Dedifferentiated amniotic fluid mesenchymal stem cell (primary cell): ENCODE data around the gene LRRC27.

ENCODE experiments used
- DNase-seq: peaks from one replicate; pipeline ENCODE4 v3.0.0-alpha.2; 2016; ENCODE audit errors: extremely low spot score

LRRC27 gene

DNA sequence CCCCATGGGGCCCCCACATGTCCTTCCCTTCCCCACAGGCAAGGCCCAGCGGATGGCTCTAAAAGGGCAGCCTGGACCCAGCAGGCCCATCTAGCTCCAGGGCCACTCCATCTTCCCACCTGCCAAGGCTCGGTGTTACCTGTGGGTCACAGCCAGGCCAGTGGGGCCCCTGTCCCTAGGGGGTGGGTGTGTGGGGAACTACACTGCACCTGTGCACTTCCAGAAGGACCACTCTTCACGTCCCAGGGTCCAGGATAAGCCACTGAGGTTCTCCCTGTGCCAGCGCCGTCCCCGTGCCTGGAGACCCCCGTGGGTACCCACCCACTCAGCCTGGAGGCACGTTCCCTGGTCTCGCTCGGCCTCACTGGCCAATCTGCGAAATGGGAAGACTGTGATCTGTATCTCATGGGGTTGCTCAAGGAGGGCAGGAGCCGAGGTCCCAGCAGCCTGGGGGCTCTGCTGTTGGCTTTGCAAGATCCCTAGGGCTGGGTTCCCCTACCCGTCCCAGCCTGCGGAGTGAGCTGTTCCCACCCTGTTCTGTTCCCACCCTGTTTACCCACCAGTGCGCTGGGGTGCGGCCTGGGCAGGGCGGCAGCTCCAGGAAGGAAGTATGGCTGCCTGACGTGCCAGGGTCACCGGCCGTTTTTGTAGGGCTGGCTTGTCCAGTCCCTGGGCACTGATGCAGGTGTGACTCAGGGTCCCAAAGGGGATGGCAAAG lies 69.6 kb downstream of the LRRC27 start:
- DNase-seq: no peak

DNA sequence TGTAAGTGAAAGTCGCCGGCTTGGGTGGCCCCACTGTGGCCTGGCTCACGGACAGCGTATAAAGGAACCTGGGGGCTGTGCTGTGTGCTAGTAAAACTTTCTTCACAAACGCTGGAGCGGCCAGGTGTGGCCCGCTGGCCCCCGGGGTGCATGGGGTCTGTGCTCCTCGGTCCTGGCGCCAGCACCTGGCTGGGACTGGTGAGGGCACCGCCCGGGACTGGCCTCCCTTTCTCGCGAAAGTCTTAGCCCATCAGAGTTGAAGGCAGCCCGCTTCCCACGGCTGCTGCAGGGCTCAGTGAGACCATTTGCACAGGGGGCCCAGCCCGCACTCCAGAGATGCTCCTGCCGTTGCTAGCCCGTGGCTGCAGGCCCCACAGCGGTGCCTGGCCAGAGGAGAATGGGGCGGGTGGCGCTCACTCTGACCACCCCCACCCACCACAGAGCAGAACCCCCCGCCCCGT lies 70.8 kb downstream of the LRRC27 start:
- no peak for DNase-seq

DNA sequence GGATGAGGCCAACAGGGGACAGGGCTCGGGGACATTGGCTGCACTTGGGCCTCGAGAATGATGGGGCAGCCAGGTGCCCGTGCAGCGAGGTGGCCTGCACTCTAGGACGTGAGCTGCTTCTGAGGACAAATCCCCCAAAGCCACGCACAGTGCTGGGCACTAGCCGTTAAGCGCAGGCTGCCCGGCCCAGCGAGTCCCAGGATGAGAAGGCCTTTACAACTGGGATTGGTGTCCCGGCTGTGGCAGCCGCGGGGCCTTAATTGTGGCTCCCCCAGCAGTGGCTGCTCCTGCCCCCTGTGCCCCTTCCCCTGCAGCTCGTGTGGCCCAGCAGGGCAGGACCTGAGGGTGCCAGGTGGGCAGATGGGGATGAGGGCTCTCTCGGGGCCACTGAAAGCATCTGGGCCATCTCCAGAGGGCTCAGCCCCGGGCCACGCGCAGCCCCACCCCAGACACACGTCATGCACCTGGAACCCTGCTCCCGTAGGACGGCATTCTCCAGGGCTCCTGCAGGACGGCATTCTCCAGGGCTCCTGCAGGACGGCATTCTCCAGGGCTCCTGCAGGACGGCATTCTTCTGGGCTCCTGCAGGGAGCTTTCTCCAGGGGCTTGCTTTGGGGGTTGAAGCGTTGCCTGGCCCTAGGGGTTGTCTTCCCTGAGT lies 71.6 kb downstream of the LRRC27 start:
- DNase-seq: no peak

DNA sequence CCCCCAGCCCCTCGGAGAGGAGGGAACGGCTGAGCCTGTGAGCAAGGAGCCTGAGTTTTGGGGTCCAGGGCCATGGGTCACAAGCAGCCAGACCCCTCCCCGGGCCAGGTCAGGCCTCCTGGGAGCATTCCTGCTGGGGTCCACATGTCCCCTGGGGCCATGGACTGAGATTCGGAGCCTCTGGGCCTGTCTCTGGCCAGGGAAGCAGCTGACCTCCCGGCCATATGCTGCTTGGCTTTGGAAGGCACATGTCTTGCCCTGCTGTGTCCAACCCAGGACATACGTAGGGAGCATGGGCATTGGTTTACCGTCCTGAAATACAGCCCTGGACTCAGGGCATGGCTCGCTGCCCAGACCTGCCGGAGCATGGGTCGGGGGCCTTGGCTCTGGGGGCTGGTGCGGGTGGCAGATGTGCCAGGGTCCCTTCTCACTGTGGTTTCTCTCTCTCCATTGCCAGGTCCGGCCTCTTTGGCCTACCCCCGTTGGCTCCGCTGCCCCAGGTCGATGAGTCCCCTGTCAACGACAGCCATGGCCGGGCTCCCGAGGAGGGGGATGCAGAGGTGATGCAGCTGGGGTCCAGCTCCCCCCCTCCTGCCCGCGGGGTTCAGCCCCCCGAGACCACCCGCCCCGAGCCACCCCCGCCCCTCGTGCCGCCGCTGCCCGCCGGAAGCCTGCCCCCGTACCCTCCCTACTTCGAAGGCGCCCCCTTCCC lies 72.3 kb downstream of the LRRC27 start:
- DNase-seq: no peak

DNA sequence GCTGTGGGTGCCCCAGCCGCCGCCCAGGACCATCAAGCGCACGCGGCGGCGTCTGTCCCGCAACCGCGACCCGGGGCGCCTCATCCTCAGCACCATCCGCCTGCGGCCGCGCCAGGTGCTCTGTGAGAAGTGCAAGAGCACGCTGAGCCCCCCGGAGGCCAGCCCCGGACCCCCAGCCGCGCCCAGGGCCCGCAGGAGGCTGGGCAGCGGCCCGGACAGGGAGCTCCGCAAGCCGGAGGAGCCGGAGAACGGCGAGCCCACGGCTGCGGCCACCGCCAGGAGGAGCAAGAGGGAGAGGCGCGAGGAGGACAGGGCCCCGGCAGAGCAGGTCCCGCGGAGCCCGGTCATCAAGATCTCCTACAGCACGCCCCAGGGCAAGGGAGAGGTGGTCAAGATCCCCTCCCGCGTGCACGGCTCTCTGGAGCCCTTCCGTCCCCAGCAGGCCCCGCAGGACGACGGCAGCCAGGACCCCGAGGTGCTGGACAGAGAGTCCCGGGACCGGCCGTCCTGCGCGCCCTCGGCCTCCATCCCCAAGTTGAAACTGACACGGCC lies 73.0 kb downstream of the LRRC27 start:
- no peak for DNase-seq

DNA sequence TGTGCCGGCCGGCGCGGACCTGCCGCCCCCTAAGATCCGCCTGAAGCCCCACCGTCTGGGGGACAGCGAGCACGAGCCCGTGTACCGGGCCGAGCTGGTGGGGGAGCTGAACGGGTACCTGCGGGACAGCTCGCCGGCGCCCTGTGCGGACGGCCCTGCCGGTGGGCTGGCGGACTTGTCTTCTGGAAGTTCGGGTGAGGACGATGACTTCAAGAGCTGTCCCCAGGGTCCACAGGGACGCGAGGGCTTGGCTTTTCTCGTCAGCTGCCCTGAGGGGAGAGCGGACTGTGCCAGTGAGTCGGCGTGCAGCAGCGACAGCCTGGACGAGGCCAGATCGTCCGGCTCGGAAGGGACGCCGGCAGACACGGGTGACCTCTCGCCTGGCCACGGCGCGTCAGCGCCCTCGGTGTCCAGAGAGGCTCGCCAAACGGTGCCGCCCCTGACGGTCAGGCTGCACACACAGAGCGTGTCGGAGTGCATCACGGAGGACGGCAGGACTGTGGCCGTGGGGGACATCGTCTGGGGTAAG lies 73.5 kb downstream of the LRRC27 start:
- no peak for DNase-seq

DNA sequence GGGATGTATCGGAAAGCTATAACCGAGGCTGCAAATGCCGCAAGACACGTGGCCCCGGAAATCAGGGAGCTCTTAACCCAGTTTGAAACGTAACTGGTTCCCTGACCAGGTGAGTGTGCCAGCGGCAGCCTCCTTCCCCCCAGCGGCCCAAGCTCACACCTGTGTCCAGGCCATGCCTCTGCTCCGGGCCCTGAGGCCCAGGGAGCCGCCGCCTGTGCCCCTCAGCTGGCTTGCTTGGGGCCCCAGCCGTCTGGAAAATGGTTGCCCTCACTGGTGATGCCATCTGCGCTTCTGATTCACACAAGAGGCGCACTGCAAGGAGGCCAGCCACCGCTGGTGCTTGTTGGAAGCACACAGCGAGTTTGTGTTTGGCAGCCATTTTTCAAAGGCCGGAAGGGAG lies 74.2 kb downstream of the LRRC27 start:
- no peak for DNase-seq

DNA sequence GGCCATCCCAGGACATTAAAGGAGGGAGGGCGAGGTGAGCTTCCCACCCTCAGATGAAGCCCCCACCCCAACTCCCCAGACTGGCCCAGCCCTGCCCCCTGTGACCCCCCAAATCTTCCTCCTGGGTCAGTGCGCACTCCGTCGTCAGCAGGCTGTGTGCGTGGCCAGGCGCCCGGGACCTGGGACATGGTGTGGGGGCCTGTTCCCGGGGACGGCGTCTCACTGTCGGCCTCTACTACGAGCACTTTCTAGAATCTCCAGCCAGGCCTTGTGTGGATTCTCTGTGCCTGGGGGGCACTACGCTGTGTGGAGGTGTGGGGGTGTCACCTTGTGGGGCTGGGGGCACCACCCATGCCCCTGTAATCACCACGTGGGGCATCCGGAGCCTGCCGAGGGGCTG lies 74.8 kb downstream of the LRRC27 start:
- DNase-seq: no peak

DNA sequence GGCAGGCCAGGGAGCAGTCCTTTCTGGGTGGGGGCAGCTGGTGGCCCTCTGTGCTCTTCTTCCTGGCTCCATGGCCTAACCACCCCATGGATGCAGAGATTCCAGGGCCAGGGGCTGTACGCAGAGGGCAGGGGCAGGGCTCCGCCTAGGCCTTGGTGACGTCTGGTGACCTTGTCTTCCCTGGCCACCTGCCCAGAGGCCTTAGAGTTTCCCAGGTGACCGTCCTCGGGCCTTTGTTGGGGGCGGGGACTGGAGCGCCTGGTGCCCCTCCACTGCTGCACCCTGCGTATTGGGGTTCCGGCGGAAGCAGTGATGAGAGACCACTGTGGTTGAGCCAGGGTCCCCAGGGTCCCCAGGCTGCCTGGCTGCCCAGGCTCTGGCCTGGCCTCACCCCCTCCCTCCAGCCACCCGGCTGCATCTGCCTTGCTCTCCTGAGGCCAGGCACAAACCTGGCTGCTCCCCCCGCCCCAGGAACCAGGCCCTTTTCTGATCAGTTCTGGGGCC lies 75.3 kb downstream of the LRRC27 start:
- no peak for DNase-seq

DNA sequence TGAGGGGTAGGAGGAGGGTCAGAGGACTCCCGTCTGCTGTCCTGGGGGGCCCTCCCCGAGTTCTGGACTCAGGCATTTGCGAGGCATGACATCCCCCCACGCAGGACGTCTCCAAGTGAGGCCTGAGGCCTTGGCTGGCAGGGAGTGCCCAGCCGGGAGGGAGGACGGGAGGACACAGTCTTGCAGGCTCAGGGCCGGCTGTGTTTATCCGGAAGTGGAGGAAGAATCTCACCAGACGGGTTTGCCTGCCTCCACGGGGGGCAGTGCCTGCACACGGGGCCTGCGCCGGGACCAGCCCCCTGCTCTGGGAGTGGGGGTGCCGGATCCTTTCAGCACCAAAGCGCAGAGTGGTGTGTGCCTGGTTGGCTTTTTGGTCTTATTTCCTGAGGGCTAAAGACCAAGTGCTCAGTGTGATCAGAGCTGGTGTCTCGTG lies 75.9 kb downstream of the LRRC27 start:
- DNase-seq: peak; percentile 32

DNA sequence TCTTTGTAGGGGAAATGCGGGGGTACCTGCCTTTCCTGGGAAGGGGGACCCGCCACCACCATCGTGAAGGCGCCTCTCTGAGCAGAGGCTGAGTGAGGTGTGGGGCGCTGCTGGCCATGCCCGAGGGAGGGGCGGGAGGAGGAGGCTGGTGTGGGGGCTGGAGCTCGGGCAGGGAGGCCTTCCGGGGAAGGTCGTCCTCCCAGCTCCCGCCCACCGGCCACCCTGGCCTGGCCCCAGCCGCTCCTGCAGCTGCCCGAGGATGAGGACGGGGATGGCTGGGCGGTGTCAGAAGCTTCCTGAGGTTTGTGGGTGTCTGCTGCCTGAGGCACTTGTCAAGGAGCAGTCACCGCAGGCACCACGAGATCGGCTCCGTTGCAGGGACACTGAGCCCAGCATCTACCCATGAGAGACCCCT lies 76.4 kb downstream of the LRRC27 start:
- no peak for DNase-seq

DNA sequence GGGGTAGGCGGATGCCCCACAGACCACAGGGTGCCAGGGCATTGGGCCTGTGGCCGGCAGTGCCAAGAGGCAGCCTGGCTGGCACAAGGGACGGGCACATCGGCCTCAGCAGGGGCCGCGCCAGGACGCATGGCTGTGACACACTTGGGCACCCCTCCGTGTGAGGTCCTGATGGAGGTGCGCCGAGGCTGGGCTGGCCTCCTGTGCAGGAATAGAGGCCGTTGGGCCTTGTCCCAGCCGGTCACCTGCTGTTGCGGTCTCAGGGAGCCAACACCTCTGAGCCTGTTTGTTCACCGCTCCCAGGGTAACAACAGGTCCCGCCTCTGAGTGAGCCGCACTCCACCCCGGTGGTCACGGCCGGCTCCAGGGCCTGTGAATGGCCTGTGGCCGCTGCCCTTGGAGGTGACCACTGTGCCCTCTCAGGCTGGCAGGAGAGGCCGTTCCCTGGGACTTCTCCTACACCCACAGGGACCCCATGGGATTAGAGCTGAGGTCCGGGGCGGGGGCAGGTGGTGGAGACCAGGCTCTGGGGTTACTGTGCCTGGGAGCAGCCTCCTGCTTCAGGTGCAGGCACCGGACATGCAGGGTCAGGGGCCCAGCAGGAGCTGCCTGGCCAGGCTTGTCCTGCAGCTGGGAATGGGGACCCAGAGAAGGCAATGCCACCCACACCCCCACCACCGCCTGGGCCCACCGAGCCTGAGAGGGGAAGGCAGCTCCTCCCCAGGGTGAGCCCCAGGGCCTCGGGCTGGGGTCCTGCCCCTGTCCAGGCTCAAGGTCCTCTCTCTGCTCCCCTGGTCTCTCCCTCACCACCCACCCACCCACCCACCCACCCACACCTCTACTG lies 77.1 kb downstream of the LRRC27 start:
- no peak for DNase-seq

DNA sequence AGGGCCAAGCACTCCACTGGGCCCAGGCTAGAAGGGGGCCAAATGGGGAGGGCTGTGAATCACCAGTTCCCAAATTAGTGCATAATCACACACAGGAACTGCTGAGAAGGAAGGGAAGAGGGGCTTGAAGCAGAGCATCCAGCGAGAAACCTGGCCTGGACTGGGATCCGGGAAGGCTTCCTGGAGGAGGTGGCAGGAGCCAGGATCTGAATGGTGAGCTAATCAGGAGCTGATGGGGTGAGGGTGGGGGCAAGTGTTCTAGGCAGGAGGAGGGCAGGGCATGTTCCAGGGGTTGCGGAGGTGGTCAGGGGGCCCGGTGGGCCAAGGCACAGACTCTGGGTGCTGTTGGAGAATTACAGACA lies 77.7 kb downstream of the LRRC27 start:
- DNase-seq: no peak

DNA sequence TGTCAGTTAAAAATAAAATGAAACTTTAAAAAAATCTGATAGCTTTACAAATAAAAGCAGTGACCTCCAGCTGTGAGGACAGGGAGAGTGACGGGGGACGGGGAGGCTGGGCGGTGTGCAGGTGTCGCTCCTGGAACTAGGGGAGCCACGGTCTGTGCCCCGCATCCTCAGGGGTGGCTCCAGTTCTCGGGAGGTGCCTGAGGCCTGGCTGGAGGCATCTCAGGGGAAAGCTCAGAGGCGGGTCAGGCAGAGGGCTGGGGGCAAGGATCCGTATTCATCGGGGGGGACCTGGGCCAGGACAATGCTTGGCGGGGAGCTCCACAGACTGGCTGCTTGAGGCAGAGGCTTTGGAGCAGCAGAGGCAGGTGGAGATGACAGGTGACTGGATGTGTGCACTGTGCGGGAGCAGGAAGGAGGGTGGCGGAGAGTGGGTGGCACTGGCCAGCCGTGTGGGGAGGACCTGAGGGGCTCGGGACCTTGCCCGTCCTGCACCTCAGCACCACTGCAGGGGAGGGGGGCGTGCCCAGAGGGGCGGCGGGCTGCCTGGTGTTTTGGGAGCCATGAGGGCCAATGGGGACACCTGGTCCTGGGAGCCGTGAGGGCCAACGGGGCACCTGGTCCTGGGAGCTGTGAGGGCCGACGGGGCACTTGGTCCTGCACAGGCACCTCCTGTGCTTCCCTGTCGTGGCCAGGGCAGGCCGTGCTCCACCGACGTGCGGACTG lies 78.2 kb downstream of the LRRC27 start:
- DNase-seq: no peak

DNA sequence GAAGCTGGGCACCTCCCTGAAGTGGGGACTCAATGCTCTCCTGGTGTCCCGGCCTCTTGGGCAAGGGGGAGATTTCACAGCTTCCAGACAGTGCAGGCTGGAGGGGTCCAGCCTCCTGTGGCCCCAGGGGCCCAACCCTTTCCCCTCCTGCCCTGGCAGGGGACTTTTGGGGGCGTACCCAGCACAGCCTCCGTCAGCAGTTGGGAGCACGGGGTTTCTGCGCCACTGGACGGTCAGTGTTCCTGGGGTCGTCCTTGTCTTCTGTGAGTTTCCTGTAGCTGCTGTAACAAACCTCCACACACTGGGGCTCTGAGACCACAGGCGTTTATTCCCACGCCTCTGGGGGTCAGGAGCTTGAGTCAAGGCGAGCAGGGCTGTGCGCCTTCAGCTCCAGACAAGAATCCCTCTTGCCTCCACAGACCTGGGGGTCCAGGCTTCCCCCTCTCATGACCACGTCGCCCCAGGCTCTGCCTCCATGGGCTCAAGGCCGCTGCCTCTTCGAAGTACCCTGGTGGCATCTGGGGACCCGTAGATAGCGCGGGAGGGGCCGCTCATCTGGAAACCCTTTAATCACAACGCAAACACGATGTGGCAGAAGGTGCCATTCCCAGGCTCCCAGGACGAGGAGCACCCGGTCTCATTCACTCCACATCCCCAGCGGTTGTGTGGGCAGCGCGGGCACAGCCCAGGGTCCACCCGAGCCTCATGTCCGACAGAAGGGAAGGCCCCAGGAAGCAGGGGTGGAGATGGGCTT lies 79.0 kb downstream of the LRRC27 start:
- no peak for DNase-seq

DNA sequence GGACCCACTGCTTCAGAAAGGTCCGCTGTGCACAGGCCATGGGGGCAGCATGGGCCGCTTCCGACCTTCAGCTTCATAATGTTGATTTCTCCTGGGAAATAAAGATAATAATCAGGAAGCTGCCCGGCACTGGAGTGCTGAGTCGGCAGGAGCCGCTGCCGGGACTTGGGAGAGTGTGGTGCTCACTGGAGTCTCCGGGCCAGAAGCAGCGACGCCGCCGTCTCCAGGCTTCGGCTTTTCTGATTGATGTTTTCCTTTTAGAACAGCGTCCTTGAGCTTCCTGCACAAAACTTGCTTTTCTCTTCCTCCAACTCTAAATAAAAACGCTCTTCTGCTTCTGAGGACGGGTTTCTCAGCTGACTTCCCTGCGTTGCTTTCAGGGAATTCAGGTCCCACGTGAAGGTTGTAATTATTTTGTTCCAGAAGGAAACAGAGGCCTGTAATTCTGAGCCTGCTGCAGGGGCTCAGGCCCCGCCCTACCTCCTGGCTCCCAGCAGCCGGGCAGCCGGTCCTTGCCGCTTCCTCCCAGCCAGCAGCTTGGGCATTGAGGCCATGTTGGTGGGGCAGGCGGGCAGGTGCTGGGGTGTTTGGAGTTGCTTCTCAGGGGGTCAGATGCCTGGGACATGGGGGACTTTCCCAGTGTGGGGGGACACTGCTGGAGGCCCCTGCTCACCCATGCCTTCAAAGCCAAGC lies 79.7 kb downstream of the LRRC27 start:
- no peak for DNase-seq

DNA sequence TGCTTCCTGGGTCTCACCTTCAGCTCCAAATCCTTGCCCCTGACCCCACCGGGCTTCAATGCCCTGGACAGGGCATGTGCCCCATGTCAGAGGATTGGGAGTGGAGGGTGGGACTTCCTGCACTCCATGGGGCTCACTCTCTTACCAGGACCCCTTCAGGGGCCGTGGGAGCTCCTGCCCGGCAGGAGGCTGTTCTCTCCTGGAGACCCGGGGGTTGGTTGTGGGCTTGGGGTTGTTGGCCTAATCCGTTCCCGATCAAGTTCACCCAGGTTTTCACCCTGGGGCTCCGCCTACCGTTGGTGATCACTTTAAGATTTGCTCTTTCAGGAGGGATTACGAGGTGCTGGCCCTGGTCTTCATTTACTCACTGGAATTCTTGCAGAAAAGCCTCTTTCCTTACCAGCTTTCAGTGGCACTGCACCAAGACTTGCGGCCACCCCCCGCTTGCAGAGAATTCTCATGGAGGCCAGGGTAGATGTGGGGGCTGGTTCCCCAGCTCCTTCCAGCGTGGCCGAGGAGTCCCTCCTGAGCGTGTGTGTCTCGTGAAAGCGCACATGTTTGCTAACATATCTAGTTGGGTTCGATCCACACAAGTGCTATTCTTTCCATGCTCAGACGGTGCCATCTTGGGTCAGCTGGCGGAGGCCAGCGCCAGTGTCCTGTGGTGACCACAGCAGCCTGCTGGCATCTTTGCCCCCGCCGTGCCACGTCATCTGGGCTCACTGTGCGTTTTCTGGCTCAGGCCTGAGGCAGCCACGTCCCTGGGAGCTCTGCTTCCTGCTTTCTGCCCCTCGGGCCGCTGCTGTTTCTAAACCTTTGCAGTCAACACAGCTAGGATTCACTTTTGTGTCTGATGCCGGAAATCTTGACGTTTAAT lies 80.6 kb downstream of the LRRC27 start:
- DNase-seq: no peak
